Measurements from ENCODE around the gene NCOA3.
A peak's percentile ranks its signal among the peaks of the same experiment; 100 is the strongest.

The NCOA3 gene

DNA sequence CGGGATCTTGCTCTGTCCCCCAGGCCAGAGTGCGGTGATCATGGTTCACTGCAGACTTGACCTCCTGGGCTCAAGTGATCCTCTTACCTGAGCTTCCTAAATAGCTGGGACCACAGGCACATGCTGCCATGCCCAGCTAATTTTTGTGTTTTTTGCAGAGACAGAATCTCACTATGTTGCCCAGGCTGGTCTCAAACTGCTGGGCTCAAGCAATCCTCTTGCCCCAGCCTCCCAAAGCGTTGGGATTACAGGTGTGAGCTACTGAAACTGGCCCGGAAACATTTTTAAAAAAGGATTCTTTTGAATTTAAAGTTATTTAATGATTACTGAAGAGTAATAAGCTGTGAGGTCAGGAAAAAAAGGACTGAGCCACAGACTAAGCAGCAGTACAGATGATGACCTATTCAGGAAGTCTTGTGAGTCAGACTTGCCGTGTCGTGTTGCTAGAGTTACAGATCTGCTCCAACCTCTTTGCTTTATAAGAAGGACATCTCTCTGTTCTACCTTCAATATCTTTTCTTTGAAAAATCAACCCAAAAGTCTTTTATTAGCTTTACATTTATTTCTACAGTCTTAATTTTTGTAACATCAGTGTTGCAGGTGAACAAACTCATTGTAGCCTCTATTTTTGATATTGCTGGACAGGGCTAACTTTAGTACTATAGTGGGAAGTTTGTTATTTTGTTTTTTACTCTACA lies 108.7 kb downstream of the NCOA3 start:
- DNase-seq = peak in 1 of 2 experiments; percentile 57
- no peak for TF ChIP-seq POLR2A (IDR thresholded peaks at IDR 0.05; ENCODE audit: low read length)
- no peak for TF ChIP-seq GATA1 (IDR thresholded peaks at IDR 0.05; ENCODE audit: low read depth, low read length)

DNA sequence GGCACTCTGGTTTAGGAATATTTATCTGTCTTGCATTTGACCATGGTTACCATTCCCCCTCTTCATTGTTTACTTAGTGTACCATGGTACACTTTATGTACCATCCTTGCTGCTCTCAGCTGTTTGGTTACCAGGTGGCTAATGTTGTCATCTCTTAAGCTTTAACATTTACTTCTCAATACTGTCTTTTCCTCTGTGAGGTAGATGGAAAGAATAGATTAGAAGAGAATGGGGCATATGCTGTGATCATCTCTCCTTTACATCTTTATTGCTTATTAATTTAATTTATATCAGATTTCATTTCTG lies 109.2 kb downstream of the NCOA3 start:
- DNase-seq = no peak
- TF ChIP-seq POLR2A (IDR thresholded peaks at IDR 0.05; ENCODE audit: low read length) = no peak
- no peak for TF ChIP-seq GATA1 (IDR thresholded peaks at IDR 0.05; ENCODE audit: low read depth, low read length)

DNA sequence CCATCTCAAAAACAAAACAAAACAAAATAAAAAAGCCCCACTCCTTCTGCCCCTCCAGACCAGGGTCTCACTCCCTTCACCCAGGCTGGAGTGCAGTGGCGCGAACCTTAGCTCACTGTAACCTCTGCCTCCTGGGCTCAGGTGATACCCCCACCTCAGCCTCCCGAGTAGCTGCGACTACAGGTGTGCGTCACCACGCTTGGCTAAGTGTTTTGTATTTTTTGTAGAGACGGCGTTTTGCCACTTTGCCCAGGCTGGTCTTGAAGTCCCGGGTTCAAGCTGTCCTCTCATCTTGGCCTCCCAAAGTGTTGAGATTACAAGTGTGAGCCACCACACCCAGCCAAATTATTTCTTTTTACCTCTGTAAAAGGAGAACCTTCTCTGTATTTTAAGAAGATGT lies 110.1 kb downstream of the NCOA3 start:
- TF ChIP-seq POLR2A (IDR thresholded peaks at IDR 0.05; ENCODE audit: low read length) (no peak), GATA1 (IDR thresholded peaks at IDR 0.05; ENCODE audit: low read depth, low read length) (no peak)

GRCh38 chr20:47612670-47613069 lies 111.0 kb downstream of the NCOA3 start:
- TF ChIP-seq GATA1 (IDR thresholded peaks at IDR 0.05; ENCODE audit: low read depth, low read length) = no peak
- TF ChIP-seq POLR2A (IDR thresholded peaks at IDR 0.05; ENCODE audit: low read length) = no peak
- DNase-seq = peak in 1 of 2 experiments; percentile 5

More for the DNA sequence above, 110.1 kb downstream of the NCOA3 start:
- no peak for DNase-seq

GRCh38 chr20:47614703-47615309 lies 113.1 kb downstream of the NCOA3 start:
- DNase-seq = no peak
- TF ChIP-seq POLR2A (IDR thresholded peaks at IDR 0.05; ENCODE audit: low read length) (no peak), GATA1 (IDR thresholded peaks at IDR 0.05; ENCODE audit: low read depth, low read length) (no peak)

DNA sequence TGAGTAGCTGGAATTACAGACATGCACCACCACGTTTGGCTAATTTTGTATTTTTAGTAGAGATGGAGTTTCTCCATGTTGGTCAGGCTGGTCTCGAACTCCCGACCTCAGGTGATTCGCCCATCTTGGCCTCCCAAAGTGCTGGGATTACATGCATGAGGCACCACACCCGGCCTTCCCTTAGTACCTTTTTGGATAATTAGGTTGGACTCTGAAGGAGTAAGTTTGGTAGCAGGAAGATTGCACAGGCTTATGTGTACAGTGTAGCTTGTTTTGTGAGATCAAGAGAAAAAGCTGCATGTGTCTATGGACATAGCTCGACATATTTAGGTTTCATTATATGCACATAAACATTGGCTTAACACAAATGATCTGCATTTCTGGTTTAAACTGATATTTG lies 116.8 kb downstream of the NCOA3 start:
- no peak for TF ChIP-seq POLR2A (IDR thresholded peaks at IDR 0.05; ENCODE audit: low read length)
- no peak for TF ChIP-seq GATA1 (IDR thresholded peaks at IDR 0.05; ENCODE audit: low read depth, low read length)

DNA sequence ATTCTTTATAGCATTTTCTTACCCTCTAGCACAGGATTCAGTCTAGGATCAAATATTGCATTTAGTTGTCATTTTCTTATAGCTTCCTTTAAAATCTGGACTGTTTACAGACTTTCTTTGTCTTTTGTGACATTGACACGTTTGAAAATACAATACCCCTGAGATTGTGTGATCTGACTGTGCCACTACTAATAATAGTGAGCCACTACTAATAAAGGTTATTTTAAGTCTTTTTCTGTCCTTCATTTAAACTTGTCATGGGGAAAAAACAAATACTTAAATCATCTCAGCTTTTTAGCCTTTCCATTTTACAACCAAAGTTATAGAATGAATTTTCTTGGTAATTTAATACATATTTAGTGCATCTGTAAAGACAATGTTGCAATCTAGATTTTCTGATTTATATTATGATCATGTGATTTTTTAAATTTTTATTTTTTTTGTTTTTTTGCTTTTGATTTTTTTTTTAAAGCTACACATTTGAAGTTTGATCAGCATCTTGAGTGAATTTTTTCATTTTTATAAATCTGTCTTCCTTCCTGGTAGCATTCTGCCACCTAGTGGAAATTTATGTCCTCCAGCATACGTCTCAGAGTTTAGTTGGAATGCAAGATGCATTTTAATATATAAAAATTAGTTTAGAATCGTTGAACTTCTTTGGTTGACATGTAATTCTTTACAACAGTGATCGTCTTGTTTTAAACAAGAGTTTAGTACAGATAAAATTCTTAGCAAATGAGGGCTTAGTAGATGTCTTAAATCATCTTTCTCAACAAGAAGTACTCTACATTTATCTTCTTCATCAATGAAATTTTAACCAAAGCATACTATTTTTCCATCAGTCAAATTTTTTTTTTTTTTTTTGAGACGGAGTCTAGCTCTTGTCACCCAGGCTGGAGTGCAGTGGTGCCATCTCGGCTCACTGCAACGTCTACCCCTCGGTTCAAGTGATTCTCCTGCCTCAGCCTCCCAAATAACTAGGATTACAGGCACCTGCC lies 119.4 kb downstream of the NCOA3 start:
- peak; percentile 64 to 79 for DNase-seq
- TF ChIP-seq GATA1 (IDR thresholded peaks at IDR 0.05; ENCODE audit: low read depth, low read length) (no peak), POLR2A (IDR thresholded peaks at IDR 0.05; ENCODE audit: low read length) (no peak)

More for the DNA sequence above, 116.8 kb downstream of the NCOA3 start:
- DNase-seq = no peak

DNA sequence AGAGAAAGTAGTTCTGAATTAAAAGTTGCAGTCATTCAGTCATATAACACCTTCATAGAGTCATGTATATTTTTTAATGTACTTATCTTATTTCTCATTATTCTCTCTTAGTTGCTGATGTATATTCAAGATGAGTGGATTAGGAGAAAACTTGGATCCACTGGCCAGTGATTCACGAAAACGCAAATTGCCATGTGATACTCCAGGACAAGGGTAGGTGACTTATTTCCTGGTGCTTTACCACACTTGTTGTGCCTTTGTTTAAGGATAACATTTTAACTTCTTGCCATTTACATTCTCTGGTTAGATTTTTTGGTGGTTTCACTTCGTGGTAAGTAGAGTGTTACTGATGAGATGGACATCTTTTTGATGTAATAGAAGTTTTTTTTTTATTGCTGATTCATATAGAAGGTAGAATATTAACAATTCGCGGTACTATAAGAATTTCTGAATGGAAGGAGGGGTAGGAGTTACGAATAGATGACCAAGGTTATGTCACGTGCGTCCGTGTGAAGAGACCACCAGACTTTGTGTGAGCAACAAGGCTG lies 120.5 kb downstream of the NCOA3 start:
- DNase-seq = no peak
- TF ChIP-seq POLR2A (IDR thresholded peaks at IDR 0.05; ENCODE audit: low read length) (no peak), GATA1 (IDR thresholded peaks at IDR 0.05; ENCODE audit: low read depth, low read length) (no peak)

DNA sequence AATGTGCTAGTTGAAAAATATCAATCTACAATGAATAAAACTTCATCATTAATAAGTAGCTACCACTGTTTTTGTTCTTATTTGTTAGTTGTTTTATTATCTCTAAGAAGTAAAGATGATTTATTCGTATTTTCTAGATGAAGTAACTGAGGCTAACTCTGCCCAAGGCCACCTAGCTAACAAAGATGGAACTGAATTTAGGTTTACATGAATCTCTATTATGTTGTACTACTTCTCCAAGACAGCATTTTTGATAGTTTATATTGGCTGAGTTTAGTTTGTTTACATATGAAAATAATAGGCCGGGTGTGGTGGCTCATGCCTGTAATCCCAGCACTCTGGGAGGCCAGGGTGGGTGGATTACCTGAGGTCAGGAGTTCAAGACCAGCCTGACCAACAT lies 121.5 kb downstream of the NCOA3 start:
- TF ChIP-seq POLR2A (IDR thresholded peaks at IDR 0.05; ENCODE audit: low read length) = no peak
- TF ChIP-seq GATA1 (IDR thresholded peaks at IDR 0.05; ENCODE audit: low read depth, low read length) = no peak
- no peak for DNase-seq

- TF ChIP-seq GATA1 (IDR thresholded peaks at IDR 0.05; ENCODE audit: low read depth, low read length) (no peak), POLR2A (IDR thresholded peaks at IDR 0.05; ENCODE audit: low read length) (no peak)
- no peak for DNase-seq
Measured at GRCh38 chr20:47627540-47627939, 125.9 kb downstream of the NCOA3 start.

DNA sequence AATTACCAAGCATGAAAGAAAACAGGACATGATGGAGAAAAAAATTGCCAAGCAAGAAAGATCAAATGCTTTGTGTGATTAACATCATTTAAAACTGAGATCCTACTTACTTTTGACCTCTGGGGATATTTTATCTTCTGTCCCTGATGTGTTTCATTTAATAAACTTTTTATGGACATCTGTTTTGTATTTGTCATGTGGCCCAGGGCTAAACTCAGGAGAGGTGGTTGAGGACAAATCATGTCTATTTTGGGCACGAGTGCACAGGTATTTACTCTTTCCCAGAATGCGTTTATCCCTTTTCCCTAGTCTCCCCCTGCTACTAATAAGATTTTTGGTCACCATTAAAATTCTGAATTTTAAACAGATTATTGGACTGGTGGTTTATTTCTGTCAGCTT lies 128.2 kb downstream of the NCOA3 start:
- DNase-seq = no peak
- TF ChIP-seq GATA1 (IDR thresholded peaks at IDR 0.05; ENCODE audit: low read depth, low read length) (no peak), POLR2A (IDR thresholded peaks at IDR 0.05; ENCODE audit: low read length) (no peak)

- TF ChIP-seq POLR2A (IDR thresholded peaks at IDR 0.05; ENCODE audit: low read length) (no peak), GATA1 (IDR thresholded peaks at IDR 0.05; ENCODE audit: low read depth, low read length) (no peak)
- DNase-seq = no peak
Measured at GRCh38 chr20:47631078-47631477, 129.4 kb downstream of the NCOA3 start.

DNA sequence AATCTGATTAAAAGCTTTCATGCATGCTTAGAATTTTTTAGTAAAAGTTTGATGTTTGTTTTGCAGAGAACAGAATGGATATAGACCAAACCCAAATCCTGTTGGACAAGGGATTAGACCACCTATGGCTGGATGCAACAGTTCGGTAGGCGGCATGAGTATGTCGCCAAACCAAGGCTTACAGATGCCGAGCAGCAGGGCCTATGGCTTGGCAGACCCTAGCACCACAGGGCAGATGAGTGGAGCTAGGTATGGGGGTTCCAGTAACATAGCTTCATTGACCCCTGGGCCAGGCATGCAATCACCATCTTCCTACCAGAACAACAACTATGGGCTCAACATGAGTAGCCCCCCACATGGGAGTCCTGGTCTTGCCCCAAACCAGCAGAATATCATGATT lies 133.6 kb downstream of the NCOA3 start:
- TF ChIP-seq GATA1 (IDR thresholded peaks at IDR 0.05; ENCODE audit: low read depth, low read length) (no peak), POLR2A (IDR thresholded peaks at IDR 0.05; ENCODE audit: low read length) (no peak)
- DNase-seq = no peak

GRCh38 chr20:47638851-47639250 lies 137.2 kb downstream of the NCOA3 start:
- no peak for TF ChIP-seq POLR2A (IDR thresholded peaks at IDR 0.05; ENCODE audit: low read length)
- TF ChIP-seq GATA1 (IDR thresholded peaks at IDR 0.05; ENCODE audit: low read depth, low read length) = no peak

More at GRCh38 chr20:47638851-47639250, 137.2 kb downstream of the NCOA3 start:
- DNase-seq = no peak
